ENCODE data around the gene TMED6. TPM values are rescaled to one million over a fixed set of nuclear protein-coding genes. Genes with fewer than 3 reads are reported as not detected.

Gene TMED6
- polyA plus RNA-seq, 1 donor: 3.6 TPM

- H3K27me3 ChIP-seq (ENCODE audit: control insufficient read depth, insufficient read depth, low read length): no peaks in the 10 kb centered on the region
- no peaks in the 10 kb centered on the region for H3K9me3 ChIP-seq (ENCODE audit: control insufficient read depth, low read depth, low read length)
- no peak overlapping the region for H3K27ac ChIP-seq (ENCODE audit: low read length)
- H3K36me3 ChIP-seq (ENCODE audit: control insufficient read depth, insufficient read depth, low read length): peaks cover 81% of the 10 kb centered on the region
- no peak for DNase-seq
- no CpG with 5 or more reads among the region's 17 CpGs for WGBS (ENCODE audit: insufficient coverage, low lambda C conversion rate)
- peaks cover 3% of the 10 kb centered on the region for H3K4me1 ChIP-seq (ENCODE audit: control insufficient read depth, insufficient read depth, low read length)
- H3K4me3 ChIP-seq (ENCODE audit: low read length): no peak overlapping the region
Measured at GRCh38 chr16:69316595-69317034, 35.0 kb downstream of the TMED6 start.

- H3K36me3 ChIP-seq (ENCODE audit: control insufficient read depth, insufficient read depth, low read length): peaks cover 72% of the 10 kb centered on the region
- DNase-seq: no peak
Measured at GRCh38 chr16:69315486-69316311, 35.9 kb downstream of the TMED6 start.

GRCh38 chr16:69314534-69314933, 37.1 kb downstream of the TMED6 start:
- H3K27me3 ChIP-seq (ENCODE audit: control insufficient read depth, insufficient read depth, low read length): no peaks in the 10 kb centered on the region
- no peaks in the 10 kb centered on the region for H3K9me3 ChIP-seq (ENCODE audit: control insufficient read depth, low read depth, low read length)
- no peak overlapping the region for H3K27ac ChIP-seq (ENCODE audit: low read length)
- peaks cover 60% of the 10 kb centered on the region for H3K36me3 ChIP-seq (ENCODE audit: control insufficient read depth, insufficient read depth, low read length)
- 100% methylated on average over 1 of the region's 11 CpGs for WGBS (ENCODE audit: insufficient coverage, low lambda C conversion rate)
- H3K4me1 ChIP-seq (ENCODE audit: control insufficient read depth, insufficient read depth, low read length): peaks cover 3% of the 10 kb centered on the region
- no peak for DNase-seq
- no peak overlapping the region for H3K4me3 ChIP-seq (ENCODE audit: low read length)

More at GRCh38 chr16:69315486-69316311, 35.9 kb downstream of the TMED6 start:
- Histone ChIP-seq H3K4me1 (ENCODE audit: control insufficient read depth, insufficient read depth, low read length) (peaks cover 3% of the 10 kb centered on the region), H3K27me3 (ENCODE audit: control insufficient read depth, insufficient read depth, low read length) (no peaks in the 10 kb centered on the region), H3K4me3 (ENCODE audit: low read length) (no peak overlapping the region), H3K27ac (ENCODE audit: low read length) (no peak overlapping the region), H3K9me3 (ENCODE audit: control insufficient read depth, low read depth, low read length) (no peaks in the 10 kb centered on the region)
- 92% methylated on average over 8 of the region's 30 CpGs for WGBS (ENCODE audit: insufficient coverage, low lambda C conversion rate)

- H3K27ac ChIP-seq (ENCODE audit: low read length): no peak overlapping the region
- peaks cover 50% of the 10 kb centered on the region for H3K36me3 ChIP-seq (ENCODE audit: control insufficient read depth, insufficient read depth, low read length)
- no peak overlapping the region for H3K4me3 ChIP-seq (ENCODE audit: low read length)
- no peaks in the 10 kb centered on the region for H3K27me3 ChIP-seq (ENCODE audit: control insufficient read depth, insufficient read depth, low read length)
- H3K9me3 ChIP-seq (ENCODE audit: control insufficient read depth, low read depth, low read length): no peaks in the 10 kb centered on the region
- H3K4me1 ChIP-seq (ENCODE audit: control insufficient read depth, insufficient read depth, low read length): peaks cover 3% of the 10 kb centered on the region
- no peak for DNase-seq
- 100% methylated on average over 1 of the region's 5 CpGs for WGBS (ENCODE audit: insufficient coverage, low lambda C conversion rate)
Measured at GRCh38 chr16:69313469-69313868, 38.1 kb downstream of the TMED6 start.

GRCh38 chr16:69311533-69312387, 39.8 kb downstream of the TMED6 start:
- H3K36me3 ChIP-seq (ENCODE audit: control insufficient read depth, insufficient read depth, low read length): peaks cover 35% of the 10 kb centered on the region
- H3K27ac ChIP-seq (ENCODE audit: low read length): peak overlapping the region; percentile 68
- DNase-seq: peak in 1 of 2 donors; percentile 52
- H3K4me3 ChIP-seq (ENCODE audit: low read length): peak overlapping the region; percentile 84
- H3K27me3 ChIP-seq (ENCODE audit: control insufficient read depth, insufficient read depth, low read length): no peaks in the 10 kb centered on the region
- H3K4me1 ChIP-seq (ENCODE audit: control insufficient read depth, insufficient read depth, low read length): peaks cover 3% of the 10 kb centered on the region
- no peaks in the 10 kb centered on the region for H3K9me3 ChIP-seq (ENCODE audit: control insufficient read depth, low read depth, low read length)
- WGBS (ENCODE audit: insufficient coverage, low lambda C conversion rate): no CpG with 5 or more reads among the region's 59 CpGs

- WGBS (ENCODE audit: insufficient coverage, low lambda C conversion rate): no CpG with 5 or more reads among the region's 70 CpGs
- peak; percentile 97 to 98 for DNase-seq
- Histone ChIP-seq H3K27ac (ENCODE audit: low read length) (peak within 1 kb of the TSS; percentile 68), H3K36me3 (ENCODE audit: control insufficient read depth, insufficient read depth, low read length) (peaks cover 27% of the 10 kb centered on the region), H3K27me3 (ENCODE audit: control insufficient read depth, insufficient read depth, low read length) (no peaks in the 10 kb centered on the region), H3K4me3 (ENCODE audit: low read length) (peak within 1 kb of the TSS; percentile 84), H3K4me1 (ENCODE audit: control insufficient read depth, insufficient read depth, low read length) (peaks cover 3% of the 10 kb centered on the region), H3K9me3 (ENCODE audit: control insufficient read depth, low read depth, low read length) (no peaks in the 10 kb centered on the region)
Measured at GRCh38 chr16:69310653-69311532, 40.7 kb downstream of the TMED6 start, which contains the start of gene VPS4A. Gene VPS4A, plus strand, starts transcription at chr16:69311350. Its CDS starts 162 bp downstream, at chr16:69311512.

- no peak overlapping the region for H3K4me3 ChIP-seq (ENCODE audit: low read length)
- WGBS (ENCODE audit: insufficient coverage, low lambda C conversion rate): 98% methylated on average over 7 of the region's 12 CpGs
- H3K9me3 ChIP-seq (ENCODE audit: control insufficient read depth, low read depth, low read length): no peaks in the 10 kb centered on the region
- DNase-seq: no peak
- H3K36me3 ChIP-seq (ENCODE audit: control insufficient read depth, insufficient read depth, low read length): peaks cover 11% of the 10 kb centered on the region
- H3K27ac ChIP-seq (ENCODE audit: low read length): no peak overlapping the region
- H3K27me3 ChIP-seq (ENCODE audit: control insufficient read depth, insufficient read depth, low read length): no peaks in the 10 kb centered on the region
- peaks cover 3% of the 10 kb centered on the region for H3K4me1 ChIP-seq (ENCODE audit: control insufficient read depth, insufficient read depth, low read length)
Measured at GRCh38 chr16:69309316-69309715, 42.3 kb downstream of the TMED6 start.

GRCh38 chr16:69307856-69308255, 43.7 kb downstream of the TMED6 start:
- H3K4me3 ChIP-seq (ENCODE audit: low read length): no peak overlapping the region
- H3K9me3 ChIP-seq (ENCODE audit: control insufficient read depth, low read depth, low read length): no peaks in the 10 kb centered on the region
- DNase-seq: no peak
- no peak overlapping the region for H3K27ac ChIP-seq (ENCODE audit: low read length)
- no peaks in the 10 kb centered on the region for H3K27me3 ChIP-seq (ENCODE audit: control insufficient read depth, insufficient read depth, low read length)
- no CpG with 5 or more reads among the region's 2 CpGs for WGBS (ENCODE audit: insufficient coverage, low lambda C conversion rate)
- peaks cover 1% of the 10 kb centered on the region for H3K36me3 ChIP-seq (ENCODE audit: control insufficient read depth, insufficient read depth, low read length)
- peaks cover 3% of the 10 kb centered on the region for H3K4me1 ChIP-seq (ENCODE audit: control insufficient read depth, insufficient read depth, low read length)

- no peaks in the 10 kb centered on the region for H3K36me3 ChIP-seq (ENCODE audit: control insufficient read depth, insufficient read depth, low read length)
- peaks cover under 1% of the 10 kb centered on the region for H3K4me1 ChIP-seq (ENCODE audit: control insufficient read depth, insufficient read depth, low read length)
- DNase-seq: no peak
- no peak overlapping the region for H3K4me3 ChIP-seq (ENCODE audit: low read length)
- no peaks in the 10 kb centered on the region for H3K27me3 ChIP-seq (ENCODE audit: control insufficient read depth, insufficient read depth, low read length)
- H3K27ac ChIP-seq (ENCODE audit: low read length): no peak overlapping the region
- 100% methylated on average over 1 of the region's 1 CpG for WGBS (ENCODE audit: insufficient coverage, low lambda C conversion rate)
- no peaks in the 10 kb centered on the region for H3K9me3 ChIP-seq (ENCODE audit: control insufficient read depth, low read depth, low read length)
Measured at GRCh38 chr16:69307091-69307490, 44.5 kb downstream of the TMED6 start.

Data from large intestine (tissue), 3 donors.